Astrocyte (in vitro differentiated cells and primary cell): ENCODE measurements around the gene NTM. TPM values are rescaled to one million over a fixed set of nuclear protein-coding genes. Genes with fewer than 3 reads are reported as not detected.

Source experiments
- DNase-seq: peaks from one replicate; pipeline ENCODE4 v3.0.0-alpha.2; 2010; ENCODE audit warnings: low read depth
- FAIRE-seq: peaks from 2 replicates; lab custom pipeline; 2011; peaks lifted over from hg19 to GRCh38; lab: Jason Lieb, UNC
- H2AFZ ChIP-seq: 2 replicates; pipeline ENCODE4 v1.6.0; 2012; ENCODE audit warnings: low read depth, low read length, inconsistent platforms
- H3K27ac ChIP-seq: 2 replicates; pipeline ENCODE4 v1.5.1; 2011; ENCODE audit warnings: low read depth, low read length, inconsistent platforms
- H3K27me3 ChIP-seq: 2 replicates; pipeline ENCODE4 v1.6.0; 2011; ENCODE audit warnings: low read length, inconsistent platforms; ENCODE audit not compliant: insufficient read depth
- H3K36me3 ChIP-seq: 2 replicates; pipeline ENCODE4 v1.5.1; 2011; ENCODE audit warnings: low read length, inconsistent platforms; ENCODE audit not compliant: insufficient read depth
- H3K4me1 ChIP-seq: 2 replicates; pipeline ENCODE4 v1.5.1; 2011; ENCODE audit warnings: low read length, inconsistent platforms; ENCODE audit not compliant: insufficient read depth
- H3K4me2 ChIP-seq: 2 replicates; pipeline ENCODE4 v1.6.0; 2012; ENCODE audit warnings: low read length, inconsistent platforms
- H3K4me3 ChIP-seq: 2 replicates; pipeline ENCODE4 v1.5.1; 2011; ENCODE audit warnings: low read depth, mild to moderate bottlenecking, low read length, inconsistent platforms; ENCODE audit not compliant: insufficient read depth
- H3K79me2 ChIP-seq: 2 replicates; pipeline ENCODE4 v1.6.0; 2012; ENCODE audit warnings: mild to moderate bottlenecking, low read length, inconsistent platforms; ENCODE audit not compliant: insufficient read depth
- H3K9ac ChIP-seq: 2 replicates; pipeline ENCODE4 v1.6.0; 2012; ENCODE audit warnings: mild to moderate bottlenecking, low read length, inconsistent platforms
- H3K9me3 ChIP-seq: 2 replicates; pipeline ENCODE4 v1.5.1; 2012; ENCODE audit warnings: low read depth, mild to moderate bottlenecking, low read length, inconsistent platforms; ENCODE audit not compliant: insufficient read depth
- H4K20me1 ChIP-seq: 2 replicates; pipeline ENCODE4 v1.6.0; 2012; ENCODE audit warnings: low read length, inconsistent platforms; ENCODE audit not compliant: insufficient read depth
- H3K27ac Mint-ChIP-seq: one replicate; pipeline ENCODE4 v1.8.0; 2021; ENCODE audit warnings: mild to moderate bottlenecking, mixed read lengths; ENCODE audit not compliant: unreplicated experiment
- H3K27me3 Mint-ChIP-seq: one replicate; pipeline ENCODE4 v1.8.0; 2021; ENCODE audit warnings: low read depth, mixed read lengths; ENCODE audit not compliant: unreplicated experiment
- H3K36me3 Mint-ChIP-seq: one replicate; pipeline ENCODE4 v1.8.0; 2021; ENCODE audit warnings: low read depth, mixed read lengths; ENCODE audit not compliant: unreplicated experiment
- H3K4me1 Mint-ChIP-seq: one replicate; pipeline ENCODE4 v1.8.0; 2021; ENCODE audit warnings: low read depth, mixed read lengths; ENCODE audit not compliant: unreplicated experiment
- H3K4me3 Mint-ChIP-seq: one replicate; pipeline ENCODE4 v1.8.0; 2021; ENCODE audit warnings: mild to moderate bottlenecking, moderate library complexity, mixed read lengths; ENCODE audit not compliant: unreplicated experiment
- H3K9me3 Mint-ChIP-seq: one replicate; pipeline ENCODE4 v1.8.0; 2021; ENCODE audit warnings: mild to moderate bottlenecking, mixed read lengths; ENCODE audit not compliant: unreplicated experiment
- EZH2 ChIP-seq: IDR thresholded peaks from 2 replicates; pipeline ENCODE4 v1.6.1; 2012; ENCODE audit warnings: mild to moderate bottlenecking, low read length, inconsistent platforms; ENCODE audit not compliant: insufficient read depth
- total RNA-seq: library from RNA; stranded (reverse); gene quantifications from 2 replicates; pipeline ENCODE4 v1.2.1, GENCODE V29; 2021
- TF ChIP-seq, protein P1 (sequence below): IDR thresholded peaks from 2 replicates; pipeline ENCODE4 v1.5.1; 2011; ENCODE audit warnings: low read depth, mild to moderate bottlenecking, inconsistent platforms, low read length, moderate library complexity; ENCODE audit not compliant: insufficient read depth

NTM gene
- total RNA-seq, 1 donor from 2014 or later, result 98.2 TPM

DNA sequence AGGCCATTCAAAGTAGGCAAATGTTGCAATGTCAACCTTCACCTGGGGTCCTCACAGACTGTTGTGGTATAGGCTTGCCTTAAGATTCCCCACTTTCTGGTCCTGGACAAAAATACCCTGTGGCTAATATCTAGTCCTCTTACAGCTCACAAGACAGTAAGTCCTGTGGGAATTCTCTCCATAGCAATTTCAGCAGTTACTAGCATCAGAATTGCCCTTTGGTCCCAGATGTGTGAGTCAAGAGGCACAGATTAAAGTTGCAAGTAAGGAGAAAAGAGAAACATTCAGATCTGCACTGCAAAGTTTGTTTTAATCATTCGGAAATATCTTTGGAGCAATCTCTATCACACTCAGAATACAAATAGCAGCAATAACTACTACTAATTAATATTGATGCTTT lies 420.2 kb downstream of the NTM start:
- H3K27ac Mint-ChIP-seq, result no peak overlapping the region
- Histone ChIP-seq H3K27ac (no peak overlapping the region), H3K36me3 (no peaks in the 10 kb centered on the region), H3K9ac (no peak overlapping the region), H4K20me1 (no peaks in the 10 kb centered on the region), H3K4me3 (no peak overlapping the region), H2AFZ (no peak overlapping the region), H3K9me3 (peaks cover 3% of the 10 kb centered on the region), H3K27me3 (peaks cover 6% of the 10 kb centered on the region), H3K79me2 (no peaks in the 10 kb centered on the region), H3K4me1 (no peaks in the 10 kb centered on the region), H3K4me2 (no peak overlapping the region)
- peaks cover 6% of the 10 kb centered on the region for H3K4me1 Mint-ChIP-seq
- H3K36me3 Mint-ChIP-seq, result no peaks in the 10 kb centered on the region
- FAIRE-seq (no peak), DNase-seq (no peak)
- H3K4me3 Mint-ChIP-seq, result no peak overlapping the region
- TF ChIP-seq, protein P1, sequence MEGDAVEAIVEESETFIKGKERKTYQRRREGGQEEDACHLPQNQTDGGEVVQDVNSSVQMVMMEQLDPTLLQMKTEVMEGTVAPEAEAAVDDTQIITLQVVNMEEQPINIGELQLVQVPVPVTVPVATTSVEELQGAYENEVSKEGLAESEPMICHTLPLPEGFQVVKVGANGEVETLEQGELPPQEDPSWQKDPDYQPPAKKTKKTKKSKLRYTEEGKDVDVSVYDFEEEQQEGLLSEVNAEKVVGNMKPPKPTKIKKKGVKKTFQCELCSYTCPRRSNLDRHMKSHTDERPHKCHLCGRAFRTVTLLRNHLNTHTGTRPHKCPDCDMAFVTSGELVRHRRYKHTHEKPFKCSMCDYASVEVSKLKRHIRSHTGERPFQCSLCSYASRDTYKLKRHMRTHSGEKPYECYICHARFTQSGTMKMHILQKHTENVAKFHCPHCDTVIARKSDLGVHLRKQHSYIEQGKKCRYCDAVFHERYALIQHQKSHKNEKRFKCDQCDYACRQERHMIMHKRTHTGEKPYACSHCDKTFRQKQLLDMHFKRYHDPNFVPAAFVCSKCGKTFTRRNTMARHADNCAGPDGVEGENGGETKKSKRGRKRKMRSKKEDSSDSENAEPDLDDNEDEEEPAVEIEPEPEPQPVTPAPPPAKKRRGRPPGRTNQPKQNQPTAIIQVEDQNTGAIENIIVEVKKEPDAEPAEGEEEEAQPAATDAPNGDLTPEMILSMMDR, result no peak
- TF ChIP-seq EZH2, result no peak
- peaks cover 13% of the 10 kb centered on the region for H3K27me3 Mint-ChIP-seq
- no peaks in the 10 kb centered on the region for H3K9me3 Mint-ChIP-seq

- no peaks in the 10 kb centered on the region for H3K36me3 ChIP-seq
- H3K4me2 ChIP-seq, result no peak overlapping the region
- FAIRE-seq, result no peak
- H3K27ac ChIP-seq, result no peak overlapping the region
- no peaks in the 10 kb centered on the region for H3K79me2 ChIP-seq
- Mint-ChIP-seq H3K4me3 (no peak overlapping the region), H3K4me1 (peaks cover 6% of the 10 kb centered on the region), H3K36me3 (no peaks in the 10 kb centered on the region), H3K27me3 (peaks cover 17% of the 10 kb centered on the region), H3K27ac (no peak overlapping the region), H3K9me3 (no peaks in the 10 kb centered on the region)
- no peak overlapping the region for H3K9ac ChIP-seq
- H3K9me3 ChIP-seq, result peaks cover 3% of the 10 kb centered on the region
- TF ChIP-seq EZH2, result no peak
- TF ChIP-seq, protein P1, result no peak
- H3K4me1 ChIP-seq, result no peaks in the 10 kb centered on the region
- no peak overlapping the region for H2AFZ ChIP-seq
- no peak overlapping the region for H3K4me3 ChIP-seq
- no peak for DNase-seq
- H3K27me3 ChIP-seq, result peaks cover 6% of the 10 kb centered on the region
- H4K20me1 ChIP-seq, result no peaks in the 10 kb centered on the region
Measured at GRCh38 chr11:131792243-131792642, 421.8 kb downstream of the NTM start.

GRCh38 chr11:131796089-131796488 lies 425.7 kb downstream of the NTM start:
- no peak for FAIRE-seq
- H3K4me2 ChIP-seq, result no peak overlapping the region
- no peak overlapping the region for H3K4me3 ChIP-seq
- DNase-seq, result no peak
- no peaks in the 10 kb centered on the region for H4K20me1 ChIP-seq
- no peak overlapping the region for H3K9ac ChIP-seq
- H2AFZ ChIP-seq, result no peak overlapping the region
- H3K27ac ChIP-seq, result no peak overlapping the region
- H3K9me3 Mint-ChIP-seq, result no peaks in the 10 kb centered on the region
- H3K4me1 Mint-ChIP-seq, result peaks cover 6% of the 10 kb centered on the region
- H3K27me3 ChIP-seq, result peaks cover 7% of the 10 kb centered on the region
- no peaks in the 10 kb centered on the region for H3K36me3 ChIP-seq
- no peaks in the 10 kb centered on the region for H3K4me1 ChIP-seq
- no peaks in the 10 kb centered on the region for H3K79me2 ChIP-seq
- H3K27ac Mint-ChIP-seq, result no peak overlapping the region
- H3K36me3 Mint-ChIP-seq, result no peaks in the 10 kb centered on the region
- no peaks in the 10 kb centered on the region for H3K9me3 ChIP-seq
- peaks cover 32% of the 10 kb centered on the region for H3K27me3 Mint-ChIP-seq
- H3K4me3 Mint-ChIP-seq, result no peak overlapping the region
- TF ChIP-seq, protein P1, result no peak
- TF ChIP-seq EZH2, result no peak
